ENCODE measurements around the gene NHLH1.

GRCh38 chr1:160366731-160367515, at the start of gene NHLH1:
- no peak for TF ChIP-seq SIN3A (IDR thresholded peaks at IDR 0.05; ENCODE audit: borderline replicate concordance, insufficient read depth, low read length)
- no peak for TF ChIP-seq POLR2AphosphoS5 (IDR thresholded peaks at IDR 0.05; ENCODE audit: low read depth, low read length)
- TF ChIP-seq TAF1 (IDR thresholded peaks at IDR 0.05; ENCODE audit: borderline replicate concordance, insufficient read depth, low read length) = no peak
